Testis (tissue), 3 donors: ENCODE results near the gene PCGF6. TPM values are rescaled to one million over a fixed set of nuclear protein-coding genes. Genes with fewer than 3 reads are reported as not detected.
"Not testable (repeated sequence)": the region's sequence is repeated elsewhere in the genome, so short reads cannot be mapped to it uniquely, and the experiment has no call there.

Source experiments
- DNase-seq: peaks from one replicate; pipeline ENCODE4 v3.0.0-alpha.2; 2019
- H3K27ac ChIP-seq, 2 donors: fragments of 200-600 bp; sonication (generic); one replicate each; pipeline ENCODE4 v1.5.1; 2019
- H3K27me3 ChIP-seq: fragments of 200-600 bp; sonication (generic); one replicate; pipeline ENCODE4 v1.5.1; 2019
- H3K36me3 ChIP-seq: fragments of 200-600 bp; sonication (generic); one replicate; pipeline ENCODE4 v1.5.1; 2017; ENCODE audit warnings: low read depth; ENCODE audit errors: missing control alignments
- H3K4me1 ChIP-seq: fragments of 200-600 bp; sonication (generic); one replicate; pipeline ENCODE4 v1.5.1; 2019
- H3K4me3 ChIP-seq, 2 donors: fragments of 200-600 bp; sonication (generic); one replicate each; pipeline ENCODE4 v1.5.1; 2017 to 2019
- H3K9me3 ChIP-seq: fragments of 200-600 bp; sonication (generic); one replicate; pipeline ENCODE4 v1.5.1; 2017
- POLR2A ChIP-seq: fragments of 450-650 bp; IDR thresholded peaks from one replicate; pipeline ENCODE4 v1.6.1; 2017; ENCODE audit warnings: antibody characterized with exemption, mild to moderate bottlenecking, moderate library complexity
- WGBS, 2 donors: methylation state at CpG; one replicate each; pipeline ENCODE4 v1.1.5; 2018; 5-methylcytosine and 5-hydroxymethylcytosine counted together
- intact Hi-C: fragments of 100-400 bp; cut with DNase I; formaldehyde crosslinking; loops from one replicate; pipeline ENCODE4 v1.15.1; 2023; ENCODE audit warnings: low total_unique reads
- polyA plus RNA-seq: library from polyadenylated mRNA; stranded (reverse); fragments of 350-450 nt; fragmentation: Illumina TruSeq; extraction: RNeasy Lipid Tissue Mini Kit (QIAGEN cat#74804); gene quantifications from one replicate; pipeline ENCODE4 v1.2.3, GENCODE V29; 2014; ENCODE audit warnings: low read depth, low replicate concordance; ENCODE audit not compliant: insufficient read depth
- total RNA-seq, 2 donors: library from RNA; depleted of rRNA; stranded (reverse); fragments of >200 nt; gene quantifications; one replicate each; pipeline ENCODE4 v1.2.3, GENCODE V29; 2016
- TF ChIP-seq, protein P1 (sequence below), 3 experiments: fragments of 450-650 bp in 2 of 3; fragments of 200-600 bp in 1 of 3; sonication (generic) in 1 of 3; IDR thresholded peaks; one replicate each; pipeline ENCODE4 v1.5.1; 2016 to 2019; ENCODE audit warnings: antibody characterized with exemption in 3 of 3, mild to moderate bottlenecking in 2 of 3, moderate library complexity in 1 of 3

The PCGF6 gene
- total and polyA plus RNA-seq, 3 donors from 2014 or later = 15.7 to 23.2 (median 15.9) TPM

DNA sequence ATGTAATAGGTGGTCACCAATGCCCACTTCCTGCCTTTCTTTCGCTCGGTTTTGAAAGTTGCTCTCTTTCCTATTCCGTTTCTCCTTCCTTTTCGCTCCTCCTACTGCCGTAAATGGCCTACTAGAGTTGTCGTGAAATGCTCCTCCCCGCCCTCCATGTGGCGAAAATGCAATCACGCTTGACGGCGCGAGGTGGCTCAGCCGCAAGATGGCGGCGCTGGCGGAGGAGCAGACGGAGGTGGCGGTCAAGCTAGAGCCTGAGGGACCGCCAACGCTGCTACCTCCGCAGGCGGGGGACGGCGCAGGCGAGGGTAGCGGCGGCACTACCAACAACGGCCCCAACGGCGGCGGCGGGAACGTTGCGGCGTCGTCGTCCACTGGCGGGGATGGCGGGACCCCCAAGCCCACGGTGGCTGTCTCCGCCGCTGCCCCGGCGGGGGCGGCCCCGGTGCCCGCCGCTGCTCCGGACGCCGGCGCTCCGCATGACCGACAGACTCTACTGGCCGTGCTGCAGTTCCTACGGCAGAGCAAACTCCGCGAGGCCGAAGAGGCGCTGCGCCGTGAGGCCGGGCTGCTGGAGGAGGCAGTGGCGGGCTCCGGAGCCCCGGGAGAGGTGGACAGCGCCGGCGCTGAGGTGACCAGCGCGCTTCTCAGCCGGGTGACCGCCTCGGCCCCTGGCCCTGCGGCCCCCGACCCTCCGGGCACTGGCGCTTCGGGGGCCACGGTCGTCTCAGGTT is 17.0 kb upstream of the PCGF6 start, which contains the start of gene TAF5:
TSS of gene TAF5 (plus strand) at position 195 of the 737 bp plus-strand sequence. CDS start at position 209, 14 bp downstream.
- 1% methylated on average over 16 to 80 of the region's 81 CpGs for WGBS, 2 donors
- TF ChIP-seq, protein P1, sequence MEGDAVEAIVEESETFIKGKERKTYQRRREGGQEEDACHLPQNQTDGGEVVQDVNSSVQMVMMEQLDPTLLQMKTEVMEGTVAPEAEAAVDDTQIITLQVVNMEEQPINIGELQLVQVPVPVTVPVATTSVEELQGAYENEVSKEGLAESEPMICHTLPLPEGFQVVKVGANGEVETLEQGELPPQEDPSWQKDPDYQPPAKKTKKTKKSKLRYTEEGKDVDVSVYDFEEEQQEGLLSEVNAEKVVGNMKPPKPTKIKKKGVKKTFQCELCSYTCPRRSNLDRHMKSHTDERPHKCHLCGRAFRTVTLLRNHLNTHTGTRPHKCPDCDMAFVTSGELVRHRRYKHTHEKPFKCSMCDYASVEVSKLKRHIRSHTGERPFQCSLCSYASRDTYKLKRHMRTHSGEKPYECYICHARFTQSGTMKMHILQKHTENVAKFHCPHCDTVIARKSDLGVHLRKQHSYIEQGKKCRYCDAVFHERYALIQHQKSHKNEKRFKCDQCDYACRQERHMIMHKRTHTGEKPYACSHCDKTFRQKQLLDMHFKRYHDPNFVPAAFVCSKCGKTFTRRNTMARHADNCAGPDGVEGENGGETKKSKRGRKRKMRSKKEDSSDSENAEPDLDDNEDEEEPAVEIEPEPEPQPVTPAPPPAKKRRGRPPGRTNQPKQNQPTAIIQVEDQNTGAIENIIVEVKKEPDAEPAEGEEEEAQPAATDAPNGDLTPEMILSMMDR (IDR thresholded peaks at IDR 0.05) = peak in 1 of 3 experiments; percentile 10
- peak; percentile 50 for TF ChIP-seq POLR2A
- H3K36me3 ChIP-seq = no peaks in the 10 kb centered on the region
- H3K27me3 ChIP-seq = no peaks in the 10 kb centered on the region
- H3K4me1 ChIP-seq = no peaks in the 10 kb centered on the region
- H3K9me3 ChIP-seq = no peaks in the 10 kb centered on the region
- intact Hi-C loops = no loop called here
- peak within 1 kb of the TSS; percentile 90 to 92 for H3K27ac ChIP-seq
- peak; percentile 96 for DNase-seq
- peak within 1 kb of the TSS; percentile 87 to 91 for H3K4me3 ChIP-seq

DNA sequence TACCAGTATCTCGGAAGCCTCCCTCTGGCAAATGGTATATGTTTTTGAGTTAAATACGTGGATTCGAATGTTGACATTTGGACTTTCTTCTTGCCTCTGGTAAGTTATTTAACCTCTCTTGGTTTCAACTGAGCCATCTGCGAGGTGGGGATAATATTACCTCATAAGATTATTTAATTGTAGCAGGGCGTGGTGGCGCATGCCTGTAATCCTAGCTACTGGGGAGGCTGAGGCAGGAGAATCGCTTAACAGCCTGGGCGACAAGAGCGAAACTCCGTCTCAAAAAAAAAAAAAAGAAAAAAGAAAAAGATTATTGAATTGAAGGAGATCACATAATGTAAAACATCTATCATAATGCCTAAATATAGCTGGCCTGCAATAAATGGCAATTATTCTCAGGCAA is 16.4 kb upstream of the PCGF6 start:
- WGBS, 2 donors = 45 to 48% methylated on average over 10 of the region's 10 CpGs
- no peaks in the 10 kb centered on the region for H3K27me3 ChIP-seq
- H3K9me3 ChIP-seq = no peaks in the 10 kb centered on the region
- intact Hi-C loops = no loop called here
- no peak for DNase-seq
- peak overlapping the region; percentile 87 to 91 for H3K4me3 ChIP-seq
- TF ChIP-seq, protein P1 (IDR thresholded peaks at IDR 0.05) = no peak
- TF ChIP-seq POLR2A = no peak
- H3K4me1 ChIP-seq = no peaks in the 10 kb centered on the region
- no peaks in the 10 kb centered on the region for H3K36me3 ChIP-seq
- H3K27ac ChIP-seq = peak overlapping the region; percentile 90 to 92

DNA sequence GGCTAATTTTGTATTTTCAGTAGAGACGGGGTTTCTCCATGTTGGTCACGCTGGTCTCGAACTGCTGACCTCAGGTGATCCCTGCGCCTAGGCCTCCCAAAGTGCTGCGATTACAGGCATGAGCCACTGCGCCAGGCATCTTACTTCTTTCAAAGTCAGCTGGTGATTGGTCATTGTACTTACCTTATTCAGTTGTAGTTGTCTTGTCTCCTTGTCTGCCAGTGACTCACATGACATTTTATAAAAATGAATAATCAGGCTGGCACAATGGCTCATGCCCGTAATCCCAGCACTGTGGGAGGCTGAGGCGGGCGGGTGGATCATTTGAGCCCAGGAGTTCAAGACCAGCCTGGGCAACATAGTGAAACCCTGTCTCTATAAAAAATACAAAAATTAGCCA is 9.9 kb upstream of the PCGF6 start:
- H3K9me3 ChIP-seq, H3K36me3 ChIP-seq, H3K4me3 ChIP-seq, DNase-seq, intact Hi-C loops, H3K27ac ChIP-seq, H3K4me1 ChIP-seq, H3K27me3 ChIP-seq: not testable (repeated sequence)
- WGBS, 2 donors = 91 to 95% methylated on average over 9 of the region's 9 CpGs

DNA sequence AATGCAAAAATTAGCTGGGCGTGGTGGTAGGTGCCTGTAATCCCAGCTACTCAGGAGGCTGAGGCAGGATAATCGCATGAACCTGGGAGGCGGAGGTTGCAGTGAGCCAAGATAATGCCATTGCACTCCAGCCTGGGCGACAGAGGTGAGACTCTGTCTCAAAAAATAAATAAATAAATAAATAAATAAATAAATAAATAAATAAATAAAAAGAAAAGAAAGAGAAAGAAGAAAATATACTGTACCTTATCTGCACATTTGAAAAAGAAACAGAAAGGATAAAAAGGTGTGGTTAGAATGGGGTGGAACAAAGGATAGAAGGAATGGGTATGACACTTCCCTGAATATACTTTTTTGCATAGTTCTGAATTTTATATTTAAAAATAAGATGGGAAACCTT is 8.6 kb upstream of the PCGF6 start:
- H3K27ac ChIP-seq, intact Hi-C loops, H3K4me1 ChIP-seq, H3K36me3 ChIP-seq, H3K27me3 ChIP-seq, DNase-seq, H3K9me3 ChIP-seq, H3K4me3 ChIP-seq: not testable (repeated sequence)
- 90 to 94% methylated on average over 4 of the region's 4 CpGs for WGBS, 2 donors

DNA sequence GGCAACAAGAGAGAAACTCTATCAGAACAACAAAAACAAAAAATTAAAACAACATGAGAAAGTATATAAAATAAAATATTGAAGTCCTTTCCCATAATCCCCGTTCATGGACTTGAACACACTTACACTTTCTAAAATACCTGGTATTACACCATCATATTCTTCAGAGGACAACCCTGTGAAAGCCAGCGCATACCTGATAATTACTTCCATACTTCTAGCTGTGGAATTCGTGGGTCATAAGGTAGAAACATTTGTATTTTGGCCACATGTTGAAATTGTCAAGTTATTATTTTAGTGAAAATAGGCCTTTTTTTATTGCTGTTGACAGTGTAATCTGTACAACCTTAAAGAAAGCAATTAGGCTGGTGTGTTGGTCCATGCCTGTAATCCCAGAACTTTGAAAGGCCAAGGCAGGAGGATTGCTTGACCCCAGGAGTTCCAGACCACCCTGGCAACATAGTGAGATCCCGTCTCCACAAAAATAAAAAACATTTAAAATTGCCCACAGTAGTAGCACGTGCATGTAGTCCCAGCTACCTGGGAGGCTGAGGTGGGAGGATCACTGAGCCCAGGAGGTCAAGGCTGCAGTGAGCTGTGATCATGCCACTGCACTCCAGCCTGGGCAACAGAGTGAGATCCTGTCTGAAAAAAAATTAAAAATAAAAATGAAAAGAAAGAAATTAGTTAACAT is 5.1 kb upstream of the PCGF6 start:
- no peak for DNase-seq
- H3K4me1 ChIP-seq = no peaks in the 10 kb centered on the region
- TF ChIP-seq, protein P1 (IDR thresholded peaks at IDR 0.05) = no peak
- TF ChIP-seq POLR2A = no peak
- 79 to 83% methylated on average over 5 of the region's 5 CpGs for WGBS, 2 donors
- intact Hi-C loops = no loop called here
- no peak overlapping the region for H3K27ac ChIP-seq
- H3K27me3 ChIP-seq = no peaks in the 10 kb centered on the region
- H3K36me3 ChIP-seq = no peaks in the 10 kb centered on the region
- no peaks in the 10 kb centered on the region for H3K9me3 ChIP-seq
- no peak overlapping the region for H3K4me3 ChIP-seq

DNA sequence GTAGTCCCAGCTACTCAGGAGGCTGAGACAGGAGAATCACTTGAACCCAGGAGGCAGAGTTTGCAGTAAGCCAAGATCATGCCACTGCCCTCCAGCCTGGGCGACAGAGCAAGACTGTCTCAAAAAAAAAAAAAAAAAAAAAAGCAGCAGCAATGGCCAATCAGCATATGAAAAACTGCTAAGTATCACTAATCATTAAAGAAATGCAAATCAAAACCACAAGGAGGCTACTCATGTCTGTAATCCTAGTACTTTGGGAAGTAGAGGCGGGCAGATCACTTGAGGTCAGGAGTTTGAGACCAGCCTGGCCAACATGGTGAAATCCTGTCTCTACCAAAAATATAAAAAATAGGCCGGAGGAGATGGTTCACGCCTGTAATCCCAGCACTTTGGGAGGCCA is 3.6 kb upstream of the PCGF6 start:
- intact Hi-C loops, H3K27ac ChIP-seq, H3K4me3 ChIP-seq, H3K9me3 ChIP-seq, H3K27me3 ChIP-seq, H3K36me3 ChIP-seq, DNase-seq, H3K4me1 ChIP-seq: not testable (repeated sequence)
- 94 to 95% methylated on average over 4 of the region's 4 CpGs for WGBS, 2 donors
